Activated T-cell treated with anti-CD3 and anti-CD28 coated beads for 4 hours (primary cell): Measurements from ENCODE around the gene INTS7.
"Not testable (repeated sequence)": the region's sequence is repeated elsewhere in the genome, so short reads cannot be mapped to it uniquely, and the experiment has no call there.

Source experiments
- DNase-seq: peaks from one replicate; pipeline ENCODE4 v3.0.0-alpha.2; 2020

INTS7 gene

DNA sequence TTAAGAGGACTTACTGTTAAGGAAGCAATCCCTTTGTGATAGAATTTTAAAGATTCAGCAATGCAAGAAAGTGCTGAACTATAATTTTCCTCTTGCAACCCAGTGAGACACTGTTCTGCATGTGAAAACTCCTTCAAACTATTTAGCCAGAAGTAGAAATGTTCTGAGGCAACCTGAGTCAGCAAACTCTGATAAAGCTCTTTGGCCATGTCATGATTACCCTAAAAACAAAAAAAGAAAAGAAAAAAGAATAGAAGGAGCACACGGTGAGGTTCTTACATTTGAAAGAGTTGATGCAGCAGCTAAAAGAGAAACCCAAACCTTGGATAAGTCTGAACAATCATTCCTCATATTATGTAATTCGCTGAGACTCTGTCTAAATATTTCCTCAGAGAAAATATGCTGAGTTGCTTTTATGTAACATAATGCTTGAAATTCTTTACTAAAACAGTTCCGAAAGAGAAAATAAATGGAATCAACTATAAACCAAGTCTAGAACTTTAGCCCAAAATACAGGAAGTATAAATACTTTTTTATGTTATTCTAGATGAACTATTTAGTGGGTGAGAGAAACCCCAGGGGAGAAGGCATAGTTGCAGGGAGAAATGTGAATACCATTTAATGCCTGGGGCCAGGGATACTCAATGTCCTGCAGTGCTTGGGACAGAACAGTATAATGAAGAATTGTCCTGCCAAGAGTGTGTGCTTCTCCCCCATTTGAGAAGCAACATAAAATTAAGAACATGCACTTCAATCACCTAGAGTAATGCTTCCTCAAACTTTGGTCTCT, 60.0 kb downstream of the INTS7 start:
- no peak for DNase-seq

DNA sequence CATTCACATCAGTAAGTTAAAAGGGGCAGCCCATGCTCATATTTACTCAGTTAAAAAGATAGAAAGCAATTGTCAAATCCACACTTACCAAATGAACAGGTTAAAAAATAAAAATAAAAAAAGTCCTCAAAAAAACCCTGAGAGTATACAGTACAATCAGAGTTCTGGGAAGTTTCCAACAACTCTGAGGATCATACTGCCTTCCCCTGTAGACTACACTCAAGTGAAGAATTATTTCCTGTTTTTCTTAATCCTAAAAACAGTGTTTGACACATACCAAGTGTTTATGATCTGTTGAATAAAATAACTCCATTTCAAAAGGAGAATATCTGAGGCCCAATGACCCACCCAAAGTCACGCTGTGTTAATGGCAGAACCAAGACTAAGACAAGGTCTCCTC, 61.8 kb downstream of the INTS7 start:
- no peak for DNase-seq

DNA sequence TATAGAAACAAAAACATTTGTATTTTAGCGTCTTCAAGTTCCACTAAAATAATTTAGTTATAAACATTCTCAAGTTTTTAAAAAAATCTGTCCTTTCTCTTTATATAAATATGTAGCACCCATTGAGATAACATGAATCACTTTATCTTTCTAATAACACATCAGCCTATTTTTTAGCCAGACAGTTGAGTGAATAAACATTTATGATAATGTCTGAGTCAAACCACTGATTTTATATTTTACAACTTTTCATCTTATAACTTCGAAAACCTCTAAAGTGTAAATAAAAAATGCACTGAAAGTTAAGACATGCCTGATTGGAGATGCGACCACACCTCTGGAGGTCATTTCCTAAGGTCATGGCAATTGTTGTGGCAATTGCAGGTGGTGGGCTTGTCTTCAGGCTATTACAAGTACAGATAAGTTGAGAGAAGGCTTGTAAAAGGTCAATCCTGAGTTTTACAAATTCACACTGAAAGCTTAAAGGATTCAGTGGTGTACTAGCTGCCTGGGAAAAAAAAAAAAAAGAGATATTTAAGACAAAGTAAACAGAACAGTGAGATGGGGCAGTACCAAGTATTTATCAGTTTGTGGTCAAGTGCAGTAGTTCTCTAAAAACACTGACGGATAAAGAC, 67.0 kb downstream of the INTS7 start:
- no peak for DNase-seq

DNA sequence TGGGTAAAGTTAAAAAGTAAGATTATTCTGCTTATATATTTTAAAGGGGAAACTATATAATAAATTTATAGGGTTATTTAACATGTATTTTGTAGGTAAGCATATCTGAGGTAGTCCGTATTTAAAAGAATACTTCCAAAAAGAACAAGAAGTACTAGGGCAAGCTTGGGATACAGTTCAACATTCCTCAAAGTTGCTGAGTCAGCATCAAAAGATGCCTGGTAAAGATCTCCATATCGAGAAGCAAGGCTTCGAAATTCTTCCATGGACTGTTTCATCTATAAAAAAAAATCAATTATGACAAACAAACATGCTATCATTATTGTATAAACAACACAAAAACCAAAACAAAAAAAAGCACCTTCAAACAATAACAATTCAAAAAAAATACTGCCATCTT, 67.7 kb downstream of the INTS7 start:
- no peak for DNase-seq

DNA sequence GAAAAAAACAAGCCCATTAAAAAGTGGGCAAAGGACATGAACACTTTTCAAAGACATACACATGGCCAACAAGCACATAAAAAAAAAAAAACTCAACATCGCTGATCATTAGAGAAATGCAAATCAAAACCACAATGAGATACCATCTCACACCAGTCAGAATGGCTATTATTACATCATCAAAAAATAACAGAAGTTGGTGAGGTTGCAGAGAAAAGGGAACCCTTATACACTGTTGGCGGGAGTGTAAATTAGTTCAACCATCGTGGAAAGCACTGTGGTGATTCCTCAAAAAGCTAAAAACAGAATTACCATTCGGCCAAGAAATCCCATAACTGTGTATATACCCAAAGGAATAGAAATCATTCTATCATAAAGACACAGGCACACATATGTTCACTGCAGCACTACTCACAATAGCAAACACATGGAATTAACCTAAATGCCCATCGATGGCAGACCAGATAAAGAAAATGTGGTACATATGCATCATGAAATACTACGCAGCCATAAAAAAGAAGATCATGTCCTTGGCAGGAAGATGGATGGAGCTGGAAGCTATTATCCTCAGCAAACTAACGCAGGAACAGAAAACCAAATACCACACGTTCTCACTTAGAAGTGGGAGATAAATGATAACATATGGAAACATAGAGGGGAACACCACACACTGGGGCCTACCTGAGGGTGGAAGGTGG, 70.1 kb downstream of the INTS7 start:
- DNase-seq = no peak

GRCh38 chr1:211959680-211960079, 75.7 kb downstream of the INTS7 start:
- DNase-seq = no peak

DNA sequence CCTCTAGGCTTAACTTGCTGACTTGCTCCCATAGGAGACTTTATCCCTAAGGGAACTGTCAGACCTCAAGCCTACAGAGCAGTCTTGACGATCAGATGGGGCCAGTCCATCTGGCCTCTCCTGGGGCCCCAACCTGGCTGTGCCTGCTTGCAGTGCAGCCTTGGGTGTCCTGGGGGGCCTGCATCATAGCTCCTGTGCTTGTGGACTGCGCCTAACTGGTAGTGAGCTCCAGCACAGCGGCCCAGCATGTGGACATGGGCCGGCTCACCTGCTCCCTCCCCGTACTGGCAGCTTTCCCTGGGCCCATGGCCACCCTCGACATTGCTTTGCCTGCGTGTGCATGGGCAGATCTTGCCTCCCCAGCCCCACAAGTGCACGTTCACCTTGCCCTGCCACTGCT, 76.1 kb downstream of the INTS7 start:
- DNase-seq = no peak

- DNase-seq = not testable (repeated sequence)
Observed at GRCh38 chr1:211954028-211954427, 81.3 kb downstream of the INTS7 start.

- not testable (repeated sequence) for DNase-seq
Observed at GRCh38 chr1:211953543-211953942, 81.8 kb downstream of the INTS7 start.

GRCh38 chr1:211952299-211952698, 83.1 kb downstream of the INTS7 start:
- no peak for DNase-seq

- no peak for DNase-seq
Observed at GRCh38 chr1:211951856-211952255, 83.5 kb downstream of the INTS7 start.

DNA sequence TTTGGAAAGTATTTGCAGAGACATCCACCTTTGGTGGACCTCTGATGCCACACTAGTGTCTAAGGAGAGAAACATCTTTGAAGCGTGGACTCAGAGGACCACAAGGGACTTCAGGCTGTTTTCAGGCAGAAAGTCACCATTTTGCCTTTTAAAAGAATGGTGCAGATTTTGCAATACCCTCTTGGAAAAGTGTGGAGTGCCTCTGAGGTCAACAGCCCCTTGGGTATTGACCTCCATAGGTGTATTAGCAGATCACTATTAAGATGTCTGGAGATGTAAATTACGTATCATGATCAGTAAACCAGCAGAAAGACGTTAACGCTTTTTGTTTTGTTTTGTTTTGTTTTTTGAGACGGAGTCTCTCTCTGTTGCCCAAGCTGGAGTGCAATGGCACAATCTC, 87.0 kb downstream of the INTS7 start:
- no peak for DNase-seq

- no peak for DNase-seq
Observed at GRCh38 chr1:211947396-211948295, 87.7 kb downstream of the INTS7 start.

GRCh38 chr1:211944733-211945500, 90.4 kb downstream of the INTS7 start:
- DNase-seq = no peak

DNA sequence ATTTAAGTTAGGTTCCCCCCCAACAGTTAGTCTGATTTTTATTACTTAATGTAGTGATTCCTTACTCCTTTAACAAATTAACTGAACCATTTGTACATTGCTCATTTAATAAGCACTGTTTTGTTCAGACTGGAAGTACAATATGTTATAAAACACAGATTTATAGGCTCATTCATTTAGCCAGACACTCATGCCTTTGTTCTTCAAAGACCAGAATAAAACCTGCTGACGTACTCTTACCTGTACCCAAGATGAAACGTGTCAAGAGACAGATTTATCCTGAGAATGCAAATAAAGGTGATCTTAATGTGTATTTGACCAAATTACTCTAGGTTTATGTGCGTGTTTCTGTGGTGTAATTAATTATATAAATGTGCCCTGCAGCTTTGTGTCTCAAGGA, 92.8 kb downstream of the INTS7 start:
- DNase-seq = no peak

- DNase-seq = no peak
Observed at GRCh38 chr1:211939876-211940468, 95.4 kb downstream of the INTS7 start.

- DNase-seq = no peak
Observed at GRCh38 chr1:211938561-211938997, 96.8 kb downstream of the INTS7 start.

- DNase-seq = not testable (repeated sequence)
Observed at GRCh38 chr1:211937422-211937821, 97.9 kb downstream of the INTS7 start.

DNA sequence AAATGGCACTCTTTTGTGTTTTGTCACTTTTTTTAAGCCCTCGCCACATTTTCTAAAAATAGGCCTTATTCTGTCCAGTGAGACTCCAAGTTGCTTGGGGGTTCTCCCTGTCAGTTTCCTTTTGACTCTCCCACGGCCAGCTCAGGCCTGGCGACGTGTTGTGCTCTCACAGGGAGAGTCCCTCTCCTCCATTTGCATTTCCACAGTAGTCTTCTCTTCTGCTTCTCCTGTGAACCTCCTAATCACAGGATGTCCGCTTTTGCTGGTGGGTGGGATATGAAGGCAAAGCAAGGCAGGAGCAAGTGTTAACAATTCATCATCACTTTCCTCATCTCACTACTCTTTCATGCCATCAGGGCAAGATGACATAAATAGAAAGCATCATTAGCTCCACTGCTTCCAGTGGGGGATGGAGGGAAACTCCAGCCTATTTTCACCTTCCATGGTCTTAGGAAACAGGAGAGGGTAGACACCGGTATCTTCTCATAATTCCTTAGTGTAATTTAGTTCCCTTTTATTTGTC, 99.8 kb downstream of the INTS7 start:
- DNase-seq = no peak

DNA sequence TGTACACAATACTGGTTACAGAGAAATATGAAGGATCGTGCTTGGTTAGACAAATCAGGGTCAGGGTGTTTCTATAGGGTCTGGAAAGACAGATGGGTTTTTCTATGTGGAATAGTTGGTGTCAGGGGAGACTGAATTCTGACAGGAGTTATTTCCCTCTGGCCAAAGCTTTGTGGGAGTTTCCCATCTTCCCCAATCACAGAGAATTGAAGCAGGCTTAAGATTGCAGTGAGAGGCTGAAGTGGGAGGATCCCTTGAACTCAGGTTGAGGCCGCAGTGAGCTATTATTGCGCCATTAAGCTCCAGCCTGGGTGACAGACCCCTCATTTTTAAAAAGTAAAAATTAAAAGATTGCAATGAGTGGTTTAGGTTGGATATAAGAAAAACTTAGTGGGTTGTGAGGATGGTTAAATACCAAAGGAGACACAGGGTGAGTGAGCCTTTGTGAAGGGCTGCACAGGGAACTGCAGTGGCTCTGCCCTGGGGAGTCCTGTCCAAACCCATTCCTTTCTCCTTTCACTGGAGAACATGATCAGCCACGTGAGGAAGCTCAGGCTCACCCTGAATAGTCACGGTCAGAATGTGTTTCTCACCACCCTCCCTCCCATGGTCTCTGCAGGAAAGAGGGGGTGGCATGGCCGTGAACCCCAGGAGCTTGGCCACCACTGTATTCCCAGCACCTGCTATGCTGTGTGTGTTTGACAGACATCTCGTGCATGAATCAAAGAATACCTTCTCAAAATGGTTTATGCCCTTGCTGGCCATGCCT, 101.2 kb downstream of the INTS7 start:
- no peak for DNase-seq

- DNase-seq = no peak
Observed at GRCh38 chr1:211932933-211933254, 102.5 kb downstream of the INTS7 start.
